Mucosa of stomach (tissue), 1 donor: ENCODE results near the gene LRRC8B.
"Not testable (repeated sequence)": the region's sequence is repeated elsewhere in the genome, so short reads cannot be mapped to it uniquely, and the experiment has no call there.

Experiments
- H3K27me3 ChIP-seq: one replicate; pipeline ENCODE4 v1.7.0; 2013; ENCODE audit warnings: mild to moderate bottlenecking, low read length; ENCODE audit not compliant: control insufficient read depth, insufficient read depth
- H3K36me3 ChIP-seq: one replicate; pipeline ENCODE4 v1.7.0; 2013; ENCODE audit warnings: low read length; ENCODE audit not compliant: control insufficient read depth, insufficient read depth
- H3K4me1 ChIP-seq: one replicate; pipeline ENCODE4 v1.7.0; 2013; ENCODE audit warnings: mild to moderate bottlenecking, low read length; ENCODE audit not compliant: control insufficient read depth, insufficient read depth
- H3K4me3 ChIP-seq: one replicate; pipeline ENCODE4 v1.7.0; 2013; ENCODE audit warnings: low read length
- H3K9ac ChIP-seq: one replicate; pipeline ENCODE4 v1.7.0; 2013; ENCODE audit warnings: mild to moderate bottlenecking, low read length, moderate library complexity
- H3K9me3 ChIP-seq: one replicate; pipeline ENCODE4 v1.7.0; 2013; ENCODE audit warnings: mild to moderate bottlenecking, low read length, moderate library complexity; ENCODE audit not compliant: control insufficient read depth
- donor health status: Pancreatic carcinoma.

Gene LRRC8B

DNA sequence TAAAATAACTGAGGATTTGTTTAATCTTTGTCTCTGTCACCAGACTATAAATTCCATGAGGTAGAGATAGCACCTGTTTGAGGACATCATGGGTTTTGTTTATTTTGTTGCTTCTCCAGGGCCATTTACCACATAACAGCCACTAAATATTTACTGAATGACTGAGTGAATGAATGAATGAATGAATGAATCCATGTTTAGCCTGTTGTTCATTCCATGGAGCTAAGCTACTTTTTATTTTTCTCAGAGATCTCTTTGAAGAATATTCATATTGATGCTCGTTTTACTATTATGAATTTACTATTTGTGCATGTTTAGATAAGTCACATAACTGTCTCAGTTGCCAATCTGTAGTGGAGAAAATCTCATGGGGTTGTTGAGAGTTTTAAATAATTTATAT is 17.7 kb downstream of the LRRC8B start:
- Histone ChIP-seq H3K9ac (no peak overlapping the region), H3K4me1 (peaks cover 20% of the 10 kb centered on the region), H3K27me3 (no peaks in the 10 kb centered on the region), H3K4me3 (no peak overlapping the region), H3K9me3 (no peaks in the 10 kb centered on the region), H3K36me3 (no peaks in the 10 kb centered on the region)

GRCh38 chr1:89543632-89544031 is 19.0 kb downstream of the LRRC8B start:
- not testable (repeated sequence) for H3K27me3 ChIP-seq, H3K36me3 ChIP-seq, H3K9ac ChIP-seq, H3K9me3 ChIP-seq, H3K4me3 ChIP-seq
- H3K4me1 ChIP-seq: peaks cover 20% of the 10 kb centered on the region

GRCh38 chr1:89545264-89546038 is 20.8 kb downstream of the LRRC8B start:
- H3K36me3 ChIP-seq: no peaks in the 10 kb centered on the region
- H3K4me1 ChIP-seq: peaks cover 26% of the 10 kb centered on the region
- H3K27me3 ChIP-seq: no peaks in the 10 kb centered on the region
- no peak overlapping the region for H3K4me3 ChIP-seq
- no peak overlapping the region for H3K9ac ChIP-seq
- H3K9me3 ChIP-seq: no peaks in the 10 kb centered on the region

- H3K27me3 ChIP-seq: no peaks in the 10 kb centered on the region
- H3K36me3 ChIP-seq: no peaks in the 10 kb centered on the region
- H3K4me3 ChIP-seq: no peak overlapping the region
- peaks cover 26% of the 10 kb centered on the region for H3K4me1 ChIP-seq
- H3K9ac ChIP-seq: no peak overlapping the region
- no peaks in the 10 kb centered on the region for H3K9me3 ChIP-seq
Observed at GRCh38 chr1:89546082-89546889, 21.7 kb downstream of the LRRC8B start.

GRCh38 chr1:89546934-89547562 is 22.4 kb downstream of the LRRC8B start:
- Histone ChIP-seq H3K4me3 (no peak overlapping the region), H3K27me3 (no peaks in the 10 kb centered on the region), H3K36me3 (no peaks in the 10 kb centered on the region), H3K9me3 (no peaks in the 10 kb centered on the region), H3K9ac (no peak overlapping the region), H3K4me1 (peaks cover 26% of the 10 kb centered on the region)

- no peak overlapping the region for H3K4me3 ChIP-seq
- H3K4me1 ChIP-seq: peaks cover 26% of the 10 kb centered on the region
- no peak overlapping the region for H3K9ac ChIP-seq
Observed at GRCh38 chr1:89547563-89548116, 23.0 kb downstream of the LRRC8B start.

DNA sequence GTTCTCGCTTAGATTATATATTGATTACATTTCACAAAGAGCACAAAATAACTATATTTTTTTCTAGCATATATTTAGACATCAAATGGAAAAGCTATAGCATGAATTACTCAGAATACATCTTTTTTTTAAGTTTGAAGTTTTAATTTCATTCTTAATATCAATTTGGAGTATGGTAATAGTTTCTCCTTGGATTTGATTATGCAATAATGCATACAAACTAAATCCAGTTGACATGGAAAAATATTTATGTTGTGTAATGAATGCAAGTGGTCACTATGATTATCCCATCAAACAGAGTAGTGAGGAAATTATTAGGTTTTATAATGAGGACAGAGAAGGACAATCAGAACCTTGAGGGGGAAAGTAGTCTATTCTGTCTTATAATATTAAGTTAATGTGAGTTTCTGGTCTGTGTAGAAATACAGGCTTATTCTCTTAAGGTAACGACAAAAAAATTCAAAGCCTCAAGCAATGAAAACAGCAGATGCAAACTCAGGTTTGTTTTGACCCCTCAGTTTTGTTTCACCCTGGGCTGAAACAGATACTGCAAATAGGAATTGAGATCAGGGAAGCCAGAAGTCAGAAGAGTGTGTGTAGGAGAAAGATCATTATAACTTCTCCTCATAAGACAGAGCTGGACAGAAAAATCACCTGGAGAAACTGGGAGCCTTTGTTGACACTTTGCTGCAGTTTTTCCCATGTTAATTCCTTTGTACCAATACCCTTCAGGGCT is 23.7 kb downstream of the LRRC8B start:
- no peak overlapping the region for H3K4me3 ChIP-seq
- H3K36me3 ChIP-seq: no peaks in the 10 kb centered on the region
- H3K9ac ChIP-seq: no peak overlapping the region
- H3K4me1 ChIP-seq: peaks cover 26% of the 10 kb centered on the region
- H3K9me3 ChIP-seq: no peaks in the 10 kb centered on the region
- H3K27me3 ChIP-seq: no peaks in the 10 kb centered on the region

More at GRCh38 chr1:89547563-89548116, 23.0 kb downstream of the LRRC8B start:
- H3K36me3 ChIP-seq: no peaks in the 10 kb centered on the region
- no peaks in the 10 kb centered on the region for H3K9me3 ChIP-seq
- no peaks in the 10 kb centered on the region for H3K27me3 ChIP-seq

DNA sequence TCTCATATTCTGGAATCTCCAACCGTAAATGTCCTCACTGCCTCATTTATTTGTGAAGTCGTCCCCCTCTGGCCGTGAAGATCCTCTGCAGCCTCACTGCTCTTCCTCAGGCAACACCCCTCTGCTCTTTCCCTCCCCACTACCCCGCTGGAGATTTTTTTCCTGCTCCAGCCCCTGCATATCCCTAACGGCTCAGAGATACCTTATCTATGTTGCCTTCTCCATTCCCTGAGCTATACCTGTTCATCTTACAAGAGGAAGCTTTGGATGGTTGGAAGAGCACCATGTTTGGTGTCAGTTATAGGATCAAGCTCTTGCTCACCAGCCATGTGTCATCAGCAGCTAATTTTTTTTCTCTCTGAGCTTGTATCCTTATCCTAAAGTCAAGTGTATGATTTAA is 26.4 kb downstream of the LRRC8B start:
- peaks cover 19% of the 10 kb centered on the region for H3K4me1 ChIP-seq
- H3K4me3 ChIP-seq: no peak overlapping the region

GRCh38 chr1:89552471-89553081 is 27.9 kb downstream of the LRRC8B start:
- Histone ChIP-seq H3K9me3 (no peaks in the 10 kb centered on the region), H3K4me3 (no peak overlapping the region), H3K4me1 (peaks cover 12% of the 10 kb centered on the region), H3K27me3 (no peaks in the 10 kb centered on the region), H3K36me3 (no peaks in the 10 kb centered on the region), H3K9ac (peak overlapping the region; percentile 43)

More for the DNA sequence above, 26.4 kb downstream of the LRRC8B start:
- H3K36me3 ChIP-seq: no peaks in the 10 kb centered on the region
- no peak overlapping the region for H3K9ac ChIP-seq
- no peaks in the 10 kb centered on the region for H3K27me3 ChIP-seq
- H3K9me3 ChIP-seq: no peaks in the 10 kb centered on the region

DNA sequence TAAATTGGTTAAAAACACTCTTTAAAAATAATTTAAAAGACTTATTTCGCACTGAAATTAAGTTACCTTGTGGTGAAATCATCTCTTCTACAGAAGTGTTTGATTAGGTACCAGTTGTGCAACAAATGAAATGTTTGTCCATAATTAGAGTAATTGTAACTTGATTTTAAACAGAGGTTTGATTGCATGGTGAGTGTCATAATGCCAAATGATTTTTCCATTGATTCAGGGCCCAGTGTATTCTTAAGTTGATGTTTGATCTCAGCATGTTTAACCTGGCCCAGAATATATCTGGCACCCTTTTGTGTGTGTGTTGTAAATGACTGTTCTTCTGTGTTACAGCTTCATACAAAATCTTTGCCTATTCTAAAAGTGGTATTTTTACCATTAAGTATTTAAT is 28.5 kb downstream of the LRRC8B start:
- H3K27me3 ChIP-seq: no peaks in the 10 kb centered on the region
- no peak overlapping the region for H3K4me3 ChIP-seq
- H3K9me3 ChIP-seq: no peaks in the 10 kb centered on the region
- peaks cover 12% of the 10 kb centered on the region for H3K4me1 ChIP-seq
- H3K9ac ChIP-seq: no peak overlapping the region
- H3K36me3 ChIP-seq: no peaks in the 10 kb centered on the region

GRCh38 chr1:89555550-89555949 is 30.9 kb downstream of the LRRC8B start:
- H3K9ac ChIP-seq: no peak overlapping the region
- peaks cover 6% of the 10 kb centered on the region for H3K4me1 ChIP-seq
- no peaks in the 10 kb centered on the region for H3K36me3 ChIP-seq
- H3K4me3 ChIP-seq: no peak overlapping the region
- no peaks in the 10 kb centered on the region for H3K9me3 ChIP-seq
- H3K27me3 ChIP-seq: no peaks in the 10 kb centered on the region
